Measurements from ENCODE around the gene EXOC6B. TPM values are rescaled to one million over a fixed set of nuclear protein-coding genes. Genes with fewer than 3 reads are reported as not detected.
"Not testable (repeated sequence)": the region's sequence is repeated elsewhere in the genome, so short reads cannot be mapped to it uniquely, and the experiment has no call there.

EXOC6B gene
- polyA plus RNA-seq, 1 donor: 9.6 TPM

- no peak for DNase-seq (ENCODE audit: low read depth)
Observed at GRCh38 chr2:72554381-72554780, 271.5 kb downstream of the EXOC6B start.

- no peak for DNase-seq (ENCODE audit: low read depth)
Observed at GRCh38 chr2:72548081-72548764, 277.6 kb downstream of the EXOC6B start.

- no peak for DNase-seq (ENCODE audit: low read depth)
Observed at GRCh38 chr2:72545790-72546189, 280.0 kb downstream of the EXOC6B start.

- no peak for DNase-seq (ENCODE audit: low read depth)
Observed at GRCh38 chr2:72544554-72544953, 281.3 kb downstream of the EXOC6B start.

GRCh38 chr2:72543497-72544216 is 282.2 kb downstream of the EXOC6B start:
- DNase-seq (ENCODE audit: low read depth): no peak

- no peak for DNase-seq (ENCODE audit: low read depth)
Observed at GRCh38 chr2:72539071-72539552, 286.7 kb downstream of the EXOC6B start.

GRCh38 chr2:72538486-72538885 is 287.3 kb downstream of the EXOC6B start:
- DNase-seq (ENCODE audit: low read depth): no peak

GRCh38 chr2:72535586-72535985 is 290.2 kb downstream of the EXOC6B start:
- not testable (repeated sequence) for DNase-seq (ENCODE audit: low read depth)

- DNase-seq (ENCODE audit: low read depth): no peak
Observed at GRCh38 chr2:72533765-72534164, 292.1 kb downstream of the EXOC6B start.

GRCh38 chr2:72527424-72527823 is 298.4 kb downstream of the EXOC6B start:
- no peak for DNase-seq (ENCODE audit: low read depth)

GRCh38 chr2:72526623-72527022 is 299.2 kb downstream of the EXOC6B start:
- no peak for DNase-seq (ENCODE audit: low read depth)

- DNase-seq (ENCODE audit: low read depth): no peak
Observed at GRCh38 chr2:72524071-72524470, 301.8 kb downstream of the EXOC6B start.

- no peak for DNase-seq (ENCODE audit: low read depth)
Observed at GRCh38 chr2:72515696-72516095, 310.1 kb downstream of the EXOC6B start.

GRCh38 chr2:72513011-72513410 is 312.8 kb downstream of the EXOC6B start:
- no peak for DNase-seq (ENCODE audit: low read depth)

GRCh38 chr2:72512376-72512775 is 313.5 kb downstream of the EXOC6B start:
- DNase-seq (ENCODE audit: low read depth): no peak

GRCh38 chr2:72511906-72512305 is 313.9 kb downstream of the EXOC6B start:
- no peak for DNase-seq (ENCODE audit: low read depth)

- no peak for DNase-seq (ENCODE audit: low read depth)
Observed at GRCh38 chr2:72497763-72498162, 328.1 kb downstream of the EXOC6B start.

- no peak for DNase-seq (ENCODE audit: low read depth)
Observed at GRCh38 chr2:72496479-72496878, 329.4 kb downstream of the EXOC6B start.

- no peak for DNase-seq (ENCODE audit: low read depth)
Observed at GRCh38 chr2:72494392-72494791, 331.4 kb downstream of the EXOC6B start.

GRCh38 chr2:72484622-72485021 is 341.2 kb downstream of the EXOC6B start:
- not testable (repeated sequence) for DNase-seq (ENCODE audit: low read depth)

- no peak for DNase-seq (ENCODE audit: low read depth)
Observed at GRCh38 chr2:72483346-72483745, 342.5 kb downstream of the EXOC6B start.

- DNase-seq (ENCODE audit: low read depth): no peak
Observed at GRCh38 chr2:72475246-72475645, 350.6 kb downstream of the EXOC6B start.

- no peak for DNase-seq (ENCODE audit: low read depth)
Observed at GRCh38 chr2:72457801-72458516, 367.9 kb downstream of the EXOC6B start.

Data from forelimb muscle (tissue), 1 donor.